HG02759 (cell line): Measurements from ENCODE around the gene CDH4.

ENCODE experiments used
- ATAC-seq: cut with Tn5 transposase; IDR thresholded peaks from one replicate; pipeline ENCODE4 v1.9.1; 2021; ENCODE audit warnings: mild to moderate bottlenecking, moderate library complexity; ENCODE audit not compliant: unreplicated experiment

CDH4 gene

GRCh38 chr20:61299618-61300017 lies 47.6 kb downstream of the CDH4 start:
- no peak for ATAC-seq

GRCh38 chr20:61300293-61300692 lies 48.2 kb downstream of the CDH4 start:
- no peak for ATAC-seq

- no peak for ATAC-seq
Observed at GRCh38 chr20:61300709-61301108, 48.6 kb downstream of the CDH4 start.

- ATAC-seq = no peak
Observed at GRCh38 chr20:61301711-61302525, 49.9 kb downstream of the CDH4 start.

- no peak for ATAC-seq
Observed at GRCh38 chr20:61303217-61303616, 51.2 kb downstream of the CDH4 start.

- ATAC-seq = no peak
Observed at GRCh38 chr20:61303675-61304074, 51.6 kb downstream of the CDH4 start.

- no peak for ATAC-seq
Observed at GRCh38 chr20:61304750-61305149, 52.7 kb downstream of the CDH4 start.

GRCh38 chr20:61306937-61307475 lies 54.9 kb downstream of the CDH4 start:
- ATAC-seq = no peak

GRCh38 chr20:61307686-61308476 lies 55.8 kb downstream of the CDH4 start:
- no peak for ATAC-seq

- ATAC-seq = no peak
Observed at GRCh38 chr20:61308477-61308774, 56.4 kb downstream of the CDH4 start.

- no peak for ATAC-seq
Observed at GRCh38 chr20:61310954-61311353, 58.9 kb downstream of the CDH4 start.

GRCh38 chr20:61311656-61312387 lies 59.8 kb downstream of the CDH4 start:
- no peak for ATAC-seq

- no peak for ATAC-seq
Observed at GRCh38 chr20:61312925-61313324, 60.9 kb downstream of the CDH4 start.

- ATAC-seq = no peak
Observed at GRCh38 chr20:61313396-61313795, 61.3 kb downstream of the CDH4 start.

GRCh38 chr20:61314326-61315010 lies 62.4 kb downstream of the CDH4 start:
- no peak for ATAC-seq

- ATAC-seq = no peak
Observed at GRCh38 chr20:61315319-61315718, 63.3 kb downstream of the CDH4 start.

GRCh38 chr20:61316346-61316745 lies 64.3 kb downstream of the CDH4 start:
- ATAC-seq = no peak

- no peak for ATAC-seq
Observed at GRCh38 chr20:61317966-61318530, 66.0 kb downstream of the CDH4 start.

GRCh38 chr20:61320691-61321425 lies 68.8 kb downstream of the CDH4 start:
- no peak for ATAC-seq

- ATAC-seq = no peak
Observed at GRCh38 chr20:61321481-61321880, 69.4 kb downstream of the CDH4 start.
